Body of pancreas (tissue), 4 donors: ENCODE data around the gene RPTOR.

Experiments
- CTCF ChIP-seq, 7 experiments: fragments of 450-650 bp in 4 of 7; fragments of 200-600 bp in 3 of 7; sonication (generic) in 3 of 7; IDR thresholded peaks; one replicate each; pipeline ENCODE4 v1.5.1; 2016 to 2019; ENCODE audit warnings: antibody characterized with exemption in 7 of 7
- POLR2A ChIP-seq, 3 donors: fragments of 450-650 bp; IDR thresholded peaks; one replicate each; pipeline ENCODE4 v1.6.1; 2016; ENCODE audit warnings: antibody characterized with exemption in 3 of 3, mild to moderate bottlenecking in 2 of 3

- no peak for TF ChIP-seq CTCF (IDR thresholded peaks at IDR 0.05)
- no peak for TF ChIP-seq POLR2A (IDR thresholded peaks at IDR 0.05)
Measured at GRCh38 chr17:80888276-80889160, 343.9 kb downstream of the RPTOR start.
